Activated CD4-positive, alpha-beta T cell treated with anti-CD3 and anti-CD28 coated beads, Interleukin-10, Interleukin-2, amounts not matched to agents 100 ng/mL and 50 ng/mL, durations not matched to agents 16 hours and 8 hours (primary cell): ENCODE data around the gene RBKS.
"Not testable (repeated sequence)": the region's sequence is repeated elsewhere in the genome, so short reads cannot be mapped to it uniquely, and the experiment has no call there.

ENCODE experiments used
- DNase-seq: peaks from one replicate; pipeline ENCODE4 v3.0.0-alpha.2; 2020

The RBKS gene

DNA sequence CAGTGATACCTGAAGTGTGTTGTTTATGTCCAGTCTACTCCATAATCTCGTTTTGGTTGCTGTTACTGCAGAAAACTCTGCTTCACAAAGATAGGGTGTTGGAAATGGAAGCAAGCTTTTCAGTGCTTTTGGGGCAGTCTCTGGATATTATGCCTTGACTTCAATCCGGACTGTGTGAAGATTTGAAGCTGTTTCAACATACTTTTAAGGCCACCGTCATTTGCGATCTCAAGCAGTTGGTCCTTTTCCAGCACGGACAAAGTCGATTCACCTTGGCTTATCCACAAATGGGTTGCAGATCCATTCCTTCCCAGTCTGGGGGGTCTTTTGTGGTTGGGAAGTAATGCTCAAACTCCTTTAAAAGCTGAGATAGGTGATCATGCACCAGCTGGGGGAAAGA lies 20.4 kb downstream of the RBKS start:
- no peak for DNase-seq

DNA sequence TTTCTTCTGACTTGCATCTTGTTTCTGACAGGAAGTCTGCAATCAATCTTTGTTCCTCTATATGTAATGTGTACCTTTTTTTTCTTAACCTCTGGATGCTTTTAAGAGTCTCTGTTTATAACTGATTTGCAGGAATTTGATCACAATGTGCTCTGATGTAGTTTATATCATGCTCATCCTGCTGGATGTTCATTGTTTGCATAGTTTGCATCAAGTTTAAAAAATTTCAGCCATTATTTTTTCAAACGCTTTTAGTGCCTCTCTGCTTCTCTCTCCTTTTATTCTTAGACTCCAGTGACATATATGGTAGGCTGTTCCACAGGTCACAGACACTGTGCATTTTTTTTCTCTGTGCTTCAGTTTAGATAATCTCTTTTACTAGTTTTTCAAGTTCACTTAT lies 23.9 kb downstream of the RBKS start:
- DNase-seq, result no peak

DNA sequence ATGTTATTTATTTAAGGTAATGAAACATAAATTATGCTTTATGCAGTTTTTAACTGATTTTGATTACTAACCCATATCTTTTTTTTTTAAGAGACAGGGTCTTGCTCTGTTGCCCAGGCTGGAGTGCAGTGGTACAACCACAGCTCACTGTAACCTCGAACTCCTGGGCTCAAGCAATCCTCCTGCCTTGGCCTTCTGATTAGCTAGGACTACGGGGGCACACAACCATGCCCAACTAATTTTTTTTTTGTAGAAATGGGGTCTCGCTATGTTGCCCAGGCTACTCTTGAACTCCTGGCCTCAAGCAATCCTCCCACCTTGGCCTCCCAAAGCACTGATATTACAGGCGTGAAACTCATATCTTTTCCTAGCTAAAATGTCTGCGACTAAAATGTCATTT lies 26.2 kb downstream of the RBKS start:
- not testable (repeated sequence) for DNase-seq

GRCh38 chr2:27863146-27863545 lies 27.0 kb downstream of the RBKS start:
- DNase-seq, result no peak

- DNase-seq, result peak; percentile 70
Observed at GRCh38 chr2:27860111-27860510, 30.1 kb downstream of the RBKS start.

- DNase-seq, result peak; percentile 82
Observed at GRCh38 chr2:27857417-27858172, 32.6 kb downstream of the RBKS start.

DNA sequence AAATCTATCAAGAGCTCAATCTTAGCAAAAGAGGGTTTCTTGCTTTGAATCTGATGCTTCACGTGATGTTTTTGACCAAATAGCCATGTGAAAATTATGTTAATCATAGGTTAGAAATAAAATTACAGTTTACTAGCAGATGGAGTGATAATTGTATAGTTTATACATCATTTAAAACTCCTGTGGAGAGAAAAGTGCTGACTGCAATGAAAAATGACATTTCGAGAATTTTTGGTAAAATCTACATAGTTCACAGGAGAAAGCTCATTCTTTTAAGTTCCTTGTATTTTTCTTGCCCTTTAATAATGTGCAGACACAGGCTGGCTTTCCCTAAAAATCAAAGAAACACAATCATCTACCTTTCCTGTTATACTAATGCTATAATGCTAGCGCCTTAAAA lies 33.2 kb downstream of the RBKS start:
- DNase-seq, result no peak

GRCh38 chr2:27856386-27856785 lies 33.8 kb downstream of the RBKS start:
- no peak for DNase-seq

DNA sequence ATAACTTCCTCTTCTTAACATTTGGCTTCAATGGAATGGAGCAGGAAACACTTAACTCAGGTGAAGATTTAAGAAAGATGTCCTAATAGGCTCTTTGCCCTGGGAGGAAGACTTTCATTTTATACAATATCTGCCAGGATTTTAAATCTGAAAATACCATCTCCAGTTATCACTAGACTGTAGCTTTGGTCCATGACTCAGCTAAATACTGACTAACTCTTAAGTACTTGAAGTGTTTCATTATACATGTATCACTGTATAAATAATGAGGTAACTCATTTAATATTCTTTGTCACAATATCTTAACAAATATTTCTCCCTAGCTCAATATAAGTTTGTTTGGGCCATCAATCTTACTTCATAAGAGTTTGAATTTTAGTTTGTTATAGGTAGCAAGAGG lies 34.7 kb downstream of the RBKS start:
- DNase-seq, result peak; percentile 45

- DNase-seq, result no peak
Observed at GRCh38 chr2:27854229-27854862, 35.8 kb downstream of the RBKS start.

DNA sequence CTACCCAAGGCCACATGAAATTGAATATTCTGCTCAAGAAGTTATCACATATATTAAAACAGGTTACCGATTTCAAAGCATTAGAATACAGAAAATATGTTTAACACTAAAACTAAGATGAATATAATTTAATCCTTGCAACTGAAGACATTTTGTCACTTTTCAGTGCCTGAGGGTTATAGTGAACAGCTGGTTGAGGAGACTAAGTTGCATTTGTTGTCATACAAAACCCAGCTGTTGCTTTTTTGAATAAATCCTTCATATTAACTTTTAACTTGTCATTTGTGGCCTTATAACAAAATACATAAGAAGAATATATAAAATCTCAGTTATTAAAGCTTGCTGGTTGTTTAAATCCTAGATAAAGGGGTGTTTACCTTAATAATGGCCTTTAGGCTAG lies 37.5 kb downstream of the RBKS start:
- DNase-seq, result no peak

DNA sequence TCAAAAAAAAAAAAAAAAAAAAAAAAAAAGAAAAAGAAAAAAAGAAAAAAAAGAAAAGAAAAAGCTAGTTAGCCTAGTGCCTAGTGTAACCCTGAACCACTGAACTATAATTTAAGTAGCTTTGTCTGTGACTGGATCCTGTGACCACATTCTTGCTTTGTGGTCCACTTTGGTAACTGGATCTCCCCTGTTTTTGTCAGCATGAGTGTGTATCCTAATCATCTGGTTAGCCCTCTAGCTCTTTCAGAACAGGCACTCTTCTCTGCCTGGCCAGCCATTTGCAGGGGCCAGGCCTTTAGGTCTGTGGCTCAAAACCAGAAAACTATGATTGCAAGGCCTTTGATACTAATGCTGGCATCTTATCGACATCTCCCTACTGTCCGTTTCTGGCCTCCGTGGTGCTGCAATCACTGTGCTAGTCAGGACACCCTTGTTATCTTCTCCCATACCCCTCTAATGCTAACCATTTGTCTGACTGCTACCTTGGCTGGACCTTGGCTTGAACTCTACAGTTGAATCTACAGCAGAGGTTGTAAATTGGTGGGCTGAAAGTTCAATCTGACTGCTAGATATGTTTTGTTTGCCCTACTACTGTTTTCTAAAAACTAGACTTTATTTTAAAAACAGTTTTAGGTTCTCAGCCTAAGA lies 40.5 kb downstream of the RBKS start:
- no peak for DNase-seq

GRCh38 chr2:27847333-27847732 lies 42.9 kb downstream of the RBKS start:
- no peak for DNase-seq

DNA sequence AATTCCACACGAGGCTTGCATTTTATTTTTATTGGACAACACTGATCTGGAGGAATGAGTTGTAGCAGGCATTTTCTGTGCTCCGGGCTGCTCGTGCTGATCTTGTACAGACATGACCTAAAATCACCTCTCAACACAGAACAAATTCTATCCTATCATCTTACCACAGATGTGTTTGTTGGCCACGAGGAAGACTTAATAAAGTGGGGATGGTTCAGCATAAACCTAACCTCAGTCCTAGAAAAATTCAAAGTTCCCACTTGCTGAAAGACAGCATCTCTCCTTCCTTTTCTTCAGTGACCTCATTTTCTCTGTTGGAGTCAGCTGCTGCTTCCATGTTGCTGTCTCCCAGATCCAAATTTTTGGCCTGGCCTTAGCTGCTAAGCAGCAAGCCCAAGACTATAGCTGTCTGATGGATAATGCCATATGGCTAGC lies 45.3 kb downstream of the RBKS start:
- DNase-seq, result no peak

- no peak for DNase-seq
Observed at GRCh38 chr2:27843992-27844391, 46.2 kb downstream of the RBKS start.

- no peak for DNase-seq
Observed at GRCh38 chr2:27842894-27843293, 47.3 kb downstream of the RBKS start.

DNA sequence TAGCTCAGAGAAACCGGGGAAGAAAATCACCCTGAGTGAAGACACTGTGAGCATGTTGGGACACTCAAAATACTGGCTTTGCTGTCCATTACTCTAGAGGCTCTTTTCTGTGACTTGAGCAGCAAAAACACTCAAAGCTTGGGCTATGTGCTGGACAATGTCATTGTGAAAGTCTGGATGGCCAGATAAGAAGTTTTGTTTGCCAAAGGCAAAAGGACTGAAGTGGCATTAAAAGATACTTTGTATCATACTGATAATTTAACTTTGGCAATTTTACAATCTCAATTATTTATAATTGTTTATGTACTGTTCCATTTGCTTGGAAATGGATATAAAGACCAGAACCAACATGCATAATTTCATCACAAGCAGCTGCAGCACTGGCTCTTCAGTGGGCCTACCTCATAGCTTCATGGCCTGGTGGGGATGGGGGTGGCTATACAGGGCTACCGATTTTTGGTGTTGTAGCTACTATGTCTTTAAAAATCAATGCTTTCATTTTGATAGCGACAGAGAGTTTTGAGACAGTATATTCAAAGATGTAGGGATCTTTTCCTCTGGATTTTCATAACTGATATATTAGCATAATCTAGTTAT lies 51.1 kb downstream of the RBKS start:
- DNase-seq, result no peak

DNA sequence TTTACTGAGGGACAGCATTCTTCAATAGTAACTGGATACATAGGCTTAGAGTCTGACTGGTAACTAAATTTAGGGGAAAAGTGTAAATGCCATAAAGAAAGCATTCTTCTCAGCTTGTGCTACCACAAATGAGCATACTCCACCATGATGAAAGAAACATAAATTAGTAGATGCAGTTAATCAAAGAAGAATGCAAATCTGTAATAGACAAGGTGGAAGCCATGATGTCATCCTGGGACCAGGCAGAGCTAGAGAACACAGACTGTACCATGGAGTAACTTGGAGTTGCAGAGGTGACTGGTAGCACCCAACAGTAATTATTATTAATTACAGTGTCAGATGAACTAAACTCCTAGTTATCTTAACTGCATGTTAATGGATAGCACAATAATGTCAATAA lies 51.7 kb downstream of the RBKS start:
- no peak for DNase-seq

DNA sequence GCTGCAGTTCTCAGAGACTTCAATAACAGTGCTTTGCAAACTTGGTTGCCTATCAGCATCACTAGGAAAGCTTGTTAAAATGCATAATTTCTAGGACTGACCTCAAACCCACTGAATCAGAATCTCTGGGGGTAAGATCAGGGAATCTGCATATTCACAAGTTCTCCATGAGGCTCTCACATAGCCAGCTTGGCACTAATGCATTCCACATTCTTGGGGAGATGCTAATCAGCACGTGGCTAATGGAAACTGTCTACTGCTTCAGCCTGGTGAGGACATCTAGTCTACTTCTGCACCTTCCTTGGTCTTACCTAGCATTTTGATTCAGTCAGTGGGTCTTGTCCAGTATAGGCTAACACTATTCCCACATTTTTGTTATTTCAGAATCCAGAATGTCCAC lies 56.3 kb downstream of the RBKS start:
- no peak for DNase-seq

DNA sequence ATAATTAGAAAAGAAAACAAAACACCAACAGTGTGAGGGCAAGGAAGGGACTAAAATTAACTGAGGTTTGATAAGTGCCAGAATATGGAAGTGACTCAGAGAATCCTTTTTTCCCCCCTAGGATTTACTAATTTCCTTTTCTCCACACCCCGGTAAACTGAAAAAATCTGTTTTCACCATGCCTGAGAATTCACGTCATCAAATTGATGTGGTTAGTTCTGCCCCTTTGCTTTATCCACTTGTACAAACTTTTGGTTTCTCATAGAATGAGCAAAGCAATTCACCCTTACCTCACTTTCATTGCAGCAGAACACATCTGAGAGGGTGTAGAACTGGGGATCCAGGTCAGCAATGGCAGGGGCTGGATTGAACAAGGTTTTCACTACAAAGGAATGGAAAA lies 57.8 kb downstream of the RBKS start:
- no peak for DNase-seq

DNA sequence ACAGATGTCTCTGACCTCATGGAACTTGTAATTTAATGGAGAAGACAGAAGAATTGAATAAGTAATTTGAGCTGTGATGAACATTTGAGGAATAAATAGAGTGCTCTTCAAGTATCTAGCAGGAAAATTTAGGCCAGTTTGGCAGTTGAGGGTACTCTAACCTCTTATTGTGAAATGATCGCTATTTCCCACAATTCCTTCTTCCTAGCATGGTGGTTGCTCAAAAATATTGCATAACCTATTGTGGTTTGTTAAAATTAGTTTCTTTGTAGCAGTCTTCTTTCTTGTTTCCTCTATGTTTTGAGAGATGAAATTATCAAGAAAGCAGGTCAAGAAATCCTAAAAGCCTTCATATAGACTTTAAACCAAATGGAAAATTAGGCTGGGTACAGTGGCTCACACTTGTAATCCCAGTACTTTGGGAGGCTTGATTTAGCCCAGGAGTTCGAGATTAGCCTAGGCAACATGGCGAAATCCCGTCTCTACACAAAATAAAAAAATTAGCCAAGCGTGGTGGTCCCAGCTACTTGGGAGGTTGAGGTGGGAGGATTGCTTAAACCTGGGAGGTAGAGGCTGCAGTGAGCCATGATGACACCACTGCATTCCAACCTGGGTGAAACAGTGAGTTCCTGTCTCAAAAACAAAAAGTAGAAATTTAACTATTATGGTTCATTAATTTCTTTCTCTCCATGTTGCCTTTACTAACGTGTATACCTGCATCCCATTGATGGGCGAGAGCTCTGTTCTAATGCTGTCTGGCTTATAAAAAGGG lies 58.7 kb downstream of the RBKS start:
- no peak for DNase-seq

DNA sequence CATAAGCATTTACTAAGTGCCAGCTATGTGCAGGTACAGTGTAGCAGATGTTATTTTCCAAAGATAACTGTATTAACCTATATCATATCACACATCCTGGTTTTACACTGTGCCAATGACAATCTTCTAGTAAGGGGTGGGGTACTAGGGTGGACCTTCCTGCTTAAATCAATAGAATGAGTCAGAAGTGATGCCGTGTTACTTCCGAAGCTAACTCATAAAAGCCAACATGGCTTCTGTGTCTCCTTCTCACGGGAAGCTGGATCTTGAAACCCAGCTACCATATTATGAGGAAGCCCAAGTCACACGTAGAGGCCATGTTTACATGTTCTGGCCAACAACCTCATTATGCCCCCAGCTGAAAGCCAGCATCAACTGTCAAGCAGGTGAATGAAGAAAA lies 59.5 kb downstream of the RBKS start:
- no peak for DNase-seq

DNA sequence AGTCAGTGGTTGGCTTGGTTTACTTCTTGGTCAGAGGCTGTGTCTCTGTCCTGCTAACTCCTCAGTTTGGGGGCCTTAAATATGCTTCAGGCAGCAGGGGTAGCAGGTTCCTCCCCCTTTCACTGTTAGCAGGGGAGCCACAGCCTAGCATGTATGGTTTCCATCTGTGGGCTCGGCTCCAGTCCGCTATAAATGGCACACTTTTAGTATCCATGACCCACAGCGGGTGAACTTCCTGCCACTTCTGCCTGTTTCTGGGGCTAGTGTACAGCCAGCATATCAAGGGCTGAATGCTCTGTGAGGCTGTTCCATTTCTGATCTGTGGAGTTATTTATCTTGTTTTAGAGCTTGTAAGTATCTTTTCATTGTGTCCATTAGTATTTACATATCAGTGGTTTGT lies 60.4 kb downstream of the RBKS start:
- no peak for DNase-seq
